GM12878 (cell line): ENCODE measurements around the gene ACVR1.

ENCODE experiments used
- CEBPB ChIP-seq, 2 experiments: fragments of 150-350 bp in 1 of 2; IDR thresholded peaks; 2 replicates each; pipeline ENCODE4 v1.6.1; 2012 to 2014; ENCODE audit warnings: low read depth in 2 of 2, low read length in 2 of 2, borderline replicate concordance in 1 of 2, inconsistent platforms in 1 of 2
- CEBPZ ChIP-seq: fragments of 150-350 bp; IDR thresholded peaks from 2 replicates; pipeline ENCODE4 v1.6.1; 2016; ENCODE audit warnings: low read depth, low read length
- CTCF ChIP-seq, 3 experiments: IDR thresholded peaks in 2 of 3; conservative IDR thresholded peaks in 1 of 3; 2 replicates each; pipeline ENCODE4 v1.5.1; 2011; ENCODE audit warnings: low read depth in 3 of 3, low read length in 3 of 3, mild to moderate bottlenecking in 3 of 3, control low read depth in 2 of 3, moderate library complexity in 2 of 3, inconsistent platforms in 1 of 3, mixed read lengths in 1 of 3; ENCODE audit not compliant: control insufficient read depth in 2 of 3, insufficient read depth in 1 of 3; ENCODE audit errors: extremely low read depth in 1 of 3
- ELK1 ChIP-seq: IDR thresholded peaks from 2 replicates; pipeline ENCODE4 v1.6.1; 2012; ENCODE audit warnings: low read depth, low read length, improper control_type of control experiment
- EZH2 ChIP-seq: IDR thresholded peaks from 2 replicates; pipeline ENCODE4 v1.6.1; 2012; ENCODE audit warnings: low read depth, mild to moderate bottlenecking, control low read depth, inconsistent platforms, low read length, borderline replicate concordance; ENCODE audit not compliant: control insufficient read depth
- NR2C2 ChIP-seq: IDR thresholded peaks from 2 replicates; pipeline ENCODE4 v1.6.1; 2011; ENCODE audit warnings: borderline replicate concordance, low read depth; ENCODE audit not compliant: control insufficient read depth, insufficient read length
- NRF1 ChIP-seq: conservative IDR thresholded peaks from 2 replicates; pipeline ENCODE4 v1.6.1; 2011; ENCODE audit warnings: mild to moderate bottlenecking, low read depth, low read length, improper control_type of control experiment
- RAD21 ChIP-seq: IDR thresholded peaks from 2 replicates; pipeline ENCODE4 v1.6.1; 2011; ENCODE audit warnings: mild to moderate bottlenecking, low read depth, low read length, moderate library complexity; ENCODE audit not compliant: insufficient read depth
- RCOR1 ChIP-seq: conservative IDR thresholded peaks from 2 replicates; pipeline ENCODE4 v1.6.1; 2012; ENCODE audit warnings: low read depth, low read length, improper control_type of control experiment
- SIN3A ChIP-seq: IDR thresholded peaks from 2 replicates; pipeline ENCODE4 v1.6.1; 2012; ENCODE audit warnings: low read depth, low read length, improper control_type of control experiment
- SMC3 ChIP-seq: IDR thresholded peaks from 2 replicates; pipeline ENCODE4 v1.6.1; 2011; ENCODE audit warnings: low read length, improper control_type of control experiment, borderline replicate concordance
- SP1 ChIP-seq: IDR thresholded peaks from one replicate; pipeline ENCODE4 v1.6.1; 2011; ENCODE audit warnings: low read depth, low read length
- TAF1 ChIP-seq: IDR thresholded peaks from 2 replicates; pipeline ENCODE4 v1.6.1; 2011; ENCODE audit warnings: mild to moderate bottlenecking, low read depth, low read length, borderline replicate concordance
- ZBTB11 ChIP-seq: fragments of 450-650 bp; formaldehyde crosslinking; IDR thresholded peaks from 2 replicates; pipeline ENCODE4 v1.5.0; 2022; ENCODE audit warnings: mild to moderate bottlenecking, missing genetic modification characterization

- no peak for TF ChIP-seq RAD21
- TF ChIP-seq CTCF (IDR thresholded peaks at IDR 0.05 in 2 of 3, conservative IDR thresholded peaks at IDR 0.05 in 1 of 3; ENCODE audit: control insufficient read depth in 2 of 3, extremely low read depth in 1 of 3, insufficient read depth in 1 of 3, low read depth in 3 of 3, low read length in 3 of 3): no peak
- no peak for TF ChIP-seq TAF1
- TF ChIP-seq EZH2: no peak
- TF ChIP-seq NRF1: no peak
- no peak for TF ChIP-seq CEBPB (IDR thresholded peaks at IDR 0.05; ENCODE audit: borderline replicate concordance in 1 of 2, low read depth in 2 of 2, low read length in 2 of 2)
- no peak for TF ChIP-seq SIN3A
- no peak for TF ChIP-seq CEBPZ
- TF ChIP-seq ZBTB11 (CRISPR knock-in tag): no peak
- no peak for TF ChIP-seq RCOR1
- no peak for TF ChIP-seq SP1
- TF ChIP-seq NR2C2: no peak
- TF ChIP-seq SMC3: no peak
- TF ChIP-seq ELK1: no peak
These were observed 185.0 kb downstream of the ACVR1 start for GRCh38 chr2:157691131-157691530.
